ENCODE measurements around the gene CAPNS1. TPM values are rescaled to one million over a fixed set of nuclear protein-coding genes. Genes with fewer than 3 reads are reported as not detected.
A peak's percentile ranks its signal among the peaks of the same experiment; 100 is the strongest.

The CAPNS1 gene
- total RNA-seq, 4 donors from 2014 or later: 179 to 235 (median 213) TPM

- Histone ChIP-seq H3K4me3 (peak overlapping the region; percentile 39 to 68 (median 54)), H3K9me3 (no peaks in the 10 kb centered on the region), H3K36me3 (peaks cover 4 to 53% (median 26%) of the 10 kb centered on the region in 3 donors), H3K27me3 (no peaks in the 10 kb centered on the region), H3K27ac (peak overlapping the region; percentile 90 to 98 (median 94)), H3K4me1 (peaks cover 0 to 28% (median 4%) of the 10 kb centered on the region in 4 donors)
- TF ChIP-seq POLR2A (IDR thresholded peaks at IDR 0.05): peak in 1 of 2 donors; percentile 49
- no peak for TF ChIP-seq CTCF (IDR thresholded peaks at IDR 0.05)
- peak in 1 of 2 donors; percentile 70 for TF ChIP-seq EP300 (IDR thresholded peaks at IDR 0.05)
- 41 to 52% methylated on average over 44 to 47 of the region's 47 CpGs for WGBS, 2 donors
- peak; percentile 57 to 59 for DNase-seq (ENCODE audit: low spot score in 2 of 2)
These were observed 11.5 kb downstream of the CAPNS1 start for GRCh38 chr19:36151144-36152018.

DNA sequence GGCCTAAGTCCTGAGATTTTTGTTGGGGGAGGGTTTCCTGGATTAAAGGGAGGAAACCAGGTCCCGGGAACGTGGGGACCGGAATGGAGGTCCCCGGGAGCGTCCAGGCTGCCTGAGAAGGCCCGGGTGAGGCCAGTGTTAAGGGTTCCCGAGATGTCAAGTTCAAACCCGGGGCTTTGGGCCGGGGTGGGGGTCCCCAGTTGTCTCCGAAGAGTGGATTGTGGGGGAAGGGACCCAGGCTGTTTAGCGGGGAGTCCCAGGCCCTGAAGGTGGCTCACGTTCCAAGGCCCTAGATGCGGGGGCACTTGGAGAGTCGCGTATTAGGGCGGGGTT lies 12.1 kb downstream of the CAPNS1 start:
- WGBS, 2 donors: 24 to 33% methylated on average over 9 to 13 of the region's 16 CpGs

GRCh38 chr19:36152352-36153091 lies 12.7 kb downstream of the CAPNS1 start, which contains the start of gene COX7A1:
Gene COX7A1, minus strand, starts transcription at chr19:36152447. Its CDS starts 40 bp downstream, at chr19:36152407.
- no peaks in the 10 kb centered on the region for H3K9me3 ChIP-seq
- peak within 1 kb of the TSS; percentile 90 to 98 (median 94) for H3K27ac ChIP-seq
- peaks cover 0 to 42% (median 15%) of the 10 kb centered on the region in 3 donors for H3K36me3 ChIP-seq
- 10 to 13% methylated on average over 11 to 33 of the region's 40 CpGs for WGBS, 2 donors
- H3K27me3 ChIP-seq: no peaks in the 10 kb centered on the region
- peaks cover 0 to 32% (median 4%) of the 10 kb centered on the region in 4 donors for H3K4me1 ChIP-seq
- H3K4me3 ChIP-seq: peak within 1 kb of the TSS; percentile 39 to 68 (median 54)
- TF ChIP-seq EP300 (IDR thresholded peaks at IDR 0.05): peak in 1 of 2 donors; percentile 73
- TF ChIP-seq CTCF (IDR thresholded peaks at IDR 0.05): no peak
- peak in 1 of 2 donors; percentile 56 for TF ChIP-seq POLR2A (IDR thresholded peaks at IDR 0.05)
- peak; percentile 53 to 57 for DNase-seq (ENCODE audit: low spot score in 2 of 2)

More for the DNA sequence above, 12.1 kb downstream of the CAPNS1 start:
- DNase-seq (ENCODE audit: low spot score in 2 of 2): peak in 1 of 2 donors; percentile 18
- peak overlapping the region; percentile 39 to 68 (median 54) for H3K4me3 ChIP-seq
- H3K27me3 ChIP-seq: no peaks in the 10 kb centered on the region
- peak overlapping the region; percentile 90 to 98 (median 94) for H3K27ac ChIP-seq
- peaks cover 0 to 47% (median 20%) of the 10 kb centered on the region in 3 donors for H3K36me3 ChIP-seq
- H3K9me3 ChIP-seq: no peaks in the 10 kb centered on the region
- TF ChIP-seq POLR2A (IDR thresholded peaks at IDR 0.05) (no peak), CTCF (IDR thresholded peaks at IDR 0.05) (no peak), EP300 (IDR thresholded peaks at IDR 0.05) (no peak)
- H3K4me1 ChIP-seq: peaks cover 0 to 32% (median 4%) of the 10 kb centered on the region in 4 donors

DNA sequence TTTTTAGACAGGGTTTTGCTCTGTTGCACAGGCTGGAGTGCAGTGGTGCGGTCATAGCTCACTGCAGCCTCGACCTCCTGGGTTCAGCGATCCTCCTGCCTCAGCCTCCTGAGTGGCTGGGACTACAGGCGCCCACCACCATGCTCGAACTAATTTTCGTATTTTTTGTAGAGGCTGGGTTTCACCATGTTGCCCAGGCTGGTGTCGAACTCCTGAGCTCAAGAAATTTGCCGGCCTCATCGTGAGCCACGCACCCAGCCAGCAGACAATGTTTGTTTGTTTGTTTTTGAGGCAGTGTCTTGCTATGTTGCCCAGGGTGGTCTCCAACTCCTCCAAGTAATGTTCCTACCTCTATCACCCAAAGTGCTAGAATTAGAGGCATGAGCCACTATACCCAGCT lies 13.3 kb downstream of the CAPNS1 start:
- Histone ChIP-seq H3K27me3 (no peaks in the 10 kb centered on the region), H3K9me3 (no peaks in the 10 kb centered on the region), H3K4me1 (peaks cover 0 to 32% (median 4%) of the 10 kb centered on the region in 4 donors), H3K36me3 (peaks cover 0 to 36% (median 9%) of the 10 kb centered on the region in 3 donors), H3K27ac (peak overlapping the region; percentile 90 to 98 (median 94)), H3K4me3 (peak overlapping the region in 2 of 4 donors; percentile 58 to 68)
- TF ChIP-seq EP300 (IDR thresholded peaks at IDR 0.05): no peak
- TF ChIP-seq POLR2A (IDR thresholded peaks at IDR 0.05): no peak
- DNase-seq (ENCODE audit: low spot score in 2 of 2): no peak
- 91 to 94% methylated on average over 10 of the region's 10 CpGs for WGBS, 2 donors

GRCh38 chr19:36160821-36161596 lies 21.1 kb downstream of the CAPNS1 start:
- TF ChIP-seq EP300 (IDR thresholded peaks at IDR 0.05) (no peak), POLR2A (IDR thresholded peaks at IDR 0.05) (no peak), CTCF (IDR thresholded peaks at IDR 0.05) (no peak)
- Histone ChIP-seq H3K27me3 (no peaks in the 10 kb centered on the region), H3K4me3 (no peak overlapping the region), H3K27ac (no peak overlapping the region), H3K4me1 (peaks cover 0 to 4% (median 0%) of the 10 kb centered on the region in 4 donors), H3K36me3 (peaks cover 0 to 15% (median 0%) of the 10 kb centered on the region in 3 donors), H3K9me3 (no peaks in the 10 kb centered on the region)
- 72 to 82% methylated on average over 7 of the region's 7 CpGs for WGBS, 2 donors
- no peak for DNase-seq (ENCODE audit: low spot score in 2 of 2)
